Measurements from ENCODE around the gene SENP3.

DNA sequence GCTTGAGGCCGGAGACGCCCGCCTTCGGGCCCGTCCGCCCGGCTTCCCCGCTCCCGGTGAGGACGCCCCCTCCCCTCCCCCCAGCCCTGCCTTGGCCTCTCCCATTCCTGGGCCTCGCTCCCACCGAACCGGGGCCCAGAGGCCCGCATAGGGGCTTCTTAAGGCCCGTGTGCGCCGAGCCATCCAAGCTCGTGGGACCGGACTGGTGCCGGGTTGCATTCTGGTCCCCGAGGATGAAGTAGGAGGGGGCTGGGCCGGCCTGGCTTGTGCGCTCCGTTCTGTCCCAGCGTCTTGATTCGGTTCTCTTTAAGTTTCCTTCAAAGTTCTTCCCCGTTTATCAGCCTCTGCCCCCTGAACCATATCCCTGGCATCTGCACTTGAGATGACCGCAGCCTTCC, 488 bp downstream of the SENP3 start:
- no peak for TF ChIP-seq POLR2A (IDR thresholded peaks at IDR 0.05; ENCODE audit: low read depth, low read length)
- TF ChIP-seq POLR2AphosphoS5 (IDR thresholded peaks at IDR 0.05; ENCODE audit: low read depth, low read length) = no peak
- 0 out of 2 replicates have a peak, but pooled peaks have one; percentile 17 for TF ChIP-seq TAF1 (IDR thresholded peaks at IDR 0.05; ENCODE audit: borderline replicate concordance, low read depth, low read length)

Data from GM12892 (cell line).